ENCODE results near the gene REXO5. TPM values are rescaled to one million over a fixed set of nuclear protein-coding genes. Genes with fewer than 3 reads are reported as not detected.

Gene REXO5
- total and polyA plus RNA-seq, 2 of the 13 experiments (the other 11 are each of a cell fraction or from before 2014, with no cell fraction given): 5.9 to 13.1 TPM

- TF ChIP-seq STAT6 (CRISPR knock-in tag; IDR thresholded peaks at IDR 0.05; ENCODE audit: borderline replicate concordance) (no peak), ZFP37 (CRISPR knock-in tag; IDR thresholded peaks at IDR 0.05; ENCODE audit: borderline replicate concordance) (no peak), POLR2AphosphoS2 (IDR thresholded peaks at IDR 0.05; ENCODE audit: low read depth, low read length) (no peak), ZNF878 (CRISPR knock-in tag; IDR thresholded peaks at IDR 0.05) (no peak), ZFAT (CRISPR knock-in tag; conservative IDR thresholded peaks at IDR 0.05) (no peak), MXD4 (CRISPR knock-in tag; IDR thresholded peaks at IDR 0.05) (no peak), ZNF460 (CRISPR knock-in tag; IDR thresholded peaks at IDR 0.05; ENCODE audit: borderline replicate concordance) (no peak), ATAD3A (CRISPR knock-in tag; IDR thresholded peaks at IDR 0.05) (no peak), ZNF326 (CRISPR knock-in tag; IDR thresholded peaks at IDR 0.05; ENCODE audit: borderline replicate concordance) (no peak), KLF16 (CRISPR knock-in tag; IDR thresholded peaks at IDR 0.05) (no peak), AGO2 (optimal IDR thresholded peaks at IDR 0.05; ENCODE audit: low read depth, low read length) (no peak), ZBTB34 (CRISPR knock-in tag; IDR thresholded peaks at IDR 0.05) (no peak), NR1H2 (CRISPR knock-in tag; IDR thresholded peaks at IDR 0.05; ENCODE audit: borderline replicate concordance, low read depth) (no peak), ZNF619 (CRISPR knock-in tag; IDR thresholded peaks at IDR 0.05) (no peak), HNF1B (CRISPR knock-in tag; IDR thresholded peaks at IDR 0.05) (no peak), ZNF709 (CRISPR knock-in tag; IDR thresholded peaks at IDR 0.05) (no peak), KAT7 (CRISPR knock-in tag; IDR thresholded peaks at IDR 0.05; ENCODE audit: borderline replicate concordance) (no peak), SIX1 (CRISPR knock-in tag; IDR thresholded peaks at IDR 0.05; ENCODE audit: borderline replicate concordance) (no peak), SIN3B (IDR thresholded peaks at IDR 0.05; ENCODE audit: low read length) (no peak), CEBPB (IDR thresholded peaks at IDR 0.05; ENCODE audit: borderline replicate concordance, low read depth, low read length) (peak; percentile 95), ATF4 (CRISPR knock-in tag; IDR thresholded peaks at IDR 0.05) (peak in 1 of 2 experiments; percentile 83; a peak in 2 of 4 replicates), HNF4G (IDR thresholded peaks at IDR 0.05; ENCODE audit: borderline replicate concordance, low read depth, low read length) (0 out of 2 replicates have a peak, but pooled peaks have one; percentile 32), HNF4G (CRISPR knock-in tag; IDR thresholded peaks at IDR 0.05; ENCODE audit: borderline replicate concordance, low read depth) (no peak)
These were observed 88.1 kb downstream of the REXO5 start (continued) for GRCh38 chr16:20894388-20894787.

Data from HepG2 (cell line).